IPS-18c (cell line): ENCODE results near the gene KCNIP4.

Experiments used
- H3K4me3 ChIP-seq: 2 replicates; pipeline ENCODE4 v1.7.0; 2013; ENCODE audit warnings: low read depth, mild to moderate bottlenecking, low read length, moderate library complexity; ENCODE audit not compliant: insufficient read depth
- H3K9me3 ChIP-seq: one replicate; pipeline ENCODE4 v1.6.1; 2013; ENCODE audit warnings: mild to moderate bottlenecking, low read length, moderate library complexity; ENCODE audit not compliant: control insufficient read depth, insufficient read depth

The KCNIP4 gene

GRCh38 chr4:21753084-21753760, 195.3 kb downstream of the KCNIP4 start:
- no peak overlapping the region for H3K4me3 ChIP-seq

DNA sequence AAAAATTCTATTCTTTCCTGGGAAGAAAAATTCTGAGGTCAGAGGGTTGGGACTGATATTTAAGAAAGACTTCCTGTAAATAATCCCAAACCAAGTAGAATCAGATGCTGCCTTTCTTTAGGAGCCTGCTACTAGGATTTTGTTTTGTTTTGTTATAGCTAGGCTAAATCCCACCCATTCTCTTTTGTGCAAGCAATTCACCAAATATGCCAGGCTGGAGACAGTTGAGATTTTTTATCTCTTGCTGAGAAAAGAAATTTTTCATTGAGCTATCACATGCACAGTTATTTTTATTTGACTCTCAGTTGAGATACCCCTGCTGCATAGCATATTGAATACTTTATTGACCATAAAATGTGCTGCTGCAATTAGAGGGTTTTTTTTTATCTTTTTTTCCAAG, 196.0 kb downstream of the KCNIP4 start:
- Histone ChIP-seq H3K9me3 (no peaks in the 10 kb centered on the region), H3K4me3 (no peak overlapping the region)

More at GRCh38 chr4:21753084-21753760, 195.3 kb downstream of the KCNIP4 start:
- no peaks in the 10 kb centered on the region for H3K9me3 ChIP-seq

DNA sequence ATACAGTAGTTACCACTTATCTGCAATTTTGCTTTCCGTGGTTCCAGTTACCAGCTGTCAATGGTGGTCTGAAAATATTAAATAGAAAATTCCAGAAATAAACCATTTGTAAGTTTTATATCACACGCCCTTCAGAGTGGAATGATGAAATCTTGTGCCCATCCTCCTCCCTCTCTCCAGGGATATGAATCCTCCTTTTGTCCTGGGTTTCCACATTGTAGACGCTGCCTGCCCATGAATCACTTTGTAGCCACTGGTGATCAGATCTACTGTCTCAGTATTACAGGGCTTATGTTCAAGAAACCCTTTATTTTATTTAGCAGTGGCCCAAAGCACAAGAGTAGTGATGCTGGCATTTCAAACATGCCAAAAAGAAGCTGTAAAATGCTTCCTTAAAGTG, 198.6 kb downstream of the KCNIP4 start:
- H3K4me3 ChIP-seq: no peak overlapping the region
- H3K9me3 ChIP-seq: no peaks in the 10 kb centered on the region

DNA sequence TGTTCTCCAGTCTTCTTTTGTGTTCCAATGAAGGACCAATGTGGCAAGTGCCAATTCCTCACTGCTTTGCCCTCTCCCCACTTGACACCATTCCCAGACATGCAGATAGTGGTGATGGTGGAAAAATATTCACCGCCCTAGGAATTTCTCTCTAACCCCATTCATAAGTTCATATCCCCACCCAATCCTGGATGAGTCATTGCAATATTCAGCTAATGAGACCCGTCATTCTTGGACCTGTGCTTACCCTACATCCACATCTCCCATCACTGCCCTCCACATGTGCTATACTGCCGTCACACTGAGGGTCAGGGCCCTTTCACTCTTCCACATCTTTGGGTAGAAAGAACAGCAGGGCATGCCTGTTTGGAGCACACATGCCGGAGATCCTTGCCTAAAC, 199.2 kb downstream of the KCNIP4 start:
- H3K9me3 ChIP-seq: no peaks in the 10 kb centered on the region
- H3K4me3 ChIP-seq: no peak overlapping the region

DNA sequence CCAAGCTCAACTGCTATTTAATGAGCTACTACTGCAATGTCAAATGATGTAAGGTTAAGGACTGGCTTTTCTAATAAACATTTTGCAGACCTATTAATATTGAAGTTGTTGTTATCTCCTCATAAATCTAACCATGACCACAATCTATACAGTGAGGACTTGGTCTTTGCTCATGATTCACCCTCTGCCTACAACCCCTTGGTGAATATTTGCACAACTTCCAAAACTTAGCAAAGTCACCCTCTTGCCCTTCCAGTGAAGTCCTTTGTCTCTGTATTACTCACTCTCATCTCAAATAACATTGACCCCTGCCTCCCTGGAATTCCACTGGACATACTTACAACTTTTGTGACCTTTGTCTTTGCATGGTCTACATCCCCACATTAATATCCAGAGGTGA, 204.5 kb downstream of the KCNIP4 start:
- Histone ChIP-seq H3K9me3 (no peaks in the 10 kb centered on the region), H3K4me3 (no peak overlapping the region)

- Histone ChIP-seq H3K4me3 (no peak overlapping the region), H3K9me3 (no peaks in the 10 kb centered on the region)
Observed at GRCh38 chr4:21742326-21742725, 206.2 kb downstream of the KCNIP4 start.

- Histone ChIP-seq H3K9me3 (no peaks in the 10 kb centered on the region), H3K4me3 (no peak overlapping the region)
Observed at GRCh38 chr4:21738821-21739220, 209.8 kb downstream of the KCNIP4 start.

DNA sequence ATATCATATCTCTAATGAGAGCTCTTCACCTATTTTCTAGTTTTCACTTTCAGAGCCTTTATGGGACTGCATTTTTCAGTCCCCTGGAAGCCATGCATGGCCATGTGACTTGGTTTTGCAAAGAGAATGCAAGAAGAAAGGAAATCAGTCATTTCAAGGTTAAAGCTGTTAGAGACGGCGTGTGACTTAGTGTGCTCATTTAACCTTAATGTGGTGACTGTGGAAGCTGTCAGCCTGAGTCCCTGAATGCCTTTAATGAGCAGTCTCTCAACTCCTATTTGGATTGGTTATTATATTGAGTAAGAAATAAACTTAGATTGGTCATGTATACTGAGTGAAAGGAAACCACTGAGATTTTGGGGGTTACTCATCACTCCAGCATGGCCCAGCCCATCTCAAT, 212.7 kb downstream of the KCNIP4 start:
- H3K9me3 ChIP-seq: no peaks in the 10 kb centered on the region
- no peak overlapping the region for H3K4me3 ChIP-seq

GRCh38 chr4:21733894-21734630, 214.5 kb downstream of the KCNIP4 start:
- H3K9me3 ChIP-seq: no peaks in the 10 kb centered on the region

GRCh38 chr4:21728304-21728703, 220.3 kb downstream of the KCNIP4 start:
- Histone ChIP-seq H3K4me3 (no peak overlapping the region), H3K9me3 (no peaks in the 10 kb centered on the region)

More at GRCh38 chr4:21733894-21734630, 214.5 kb downstream of the KCNIP4 start:
- H3K4me3 ChIP-seq: no peak overlapping the region

DNA sequence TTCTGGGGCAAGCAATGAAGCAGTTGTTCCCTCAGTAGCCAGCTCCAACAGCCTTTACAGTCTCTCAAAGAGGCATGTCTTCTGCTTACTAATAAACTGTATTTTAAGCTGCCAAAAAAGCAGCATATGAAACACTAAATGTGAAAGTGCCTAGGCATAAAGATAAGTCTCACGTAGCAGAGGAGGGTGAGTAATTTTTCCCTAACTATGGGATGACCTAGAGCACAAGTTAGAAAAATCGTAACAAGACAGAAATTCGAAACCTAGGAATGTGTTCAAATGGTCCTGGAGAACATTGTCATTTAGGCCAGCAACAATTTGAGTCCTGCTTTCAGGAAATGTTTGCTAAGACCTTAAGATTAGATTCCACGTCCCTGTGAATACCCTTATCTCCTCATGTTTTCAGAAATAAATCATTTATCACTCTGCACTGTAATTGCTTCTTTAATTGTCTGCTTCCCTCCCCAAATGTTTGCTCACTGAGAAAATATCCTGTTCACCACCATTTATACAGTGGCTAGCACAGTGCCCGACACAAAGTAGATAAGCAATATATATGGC, 222.2 kb downstream of the KCNIP4 start:
- no peak overlapping the region for H3K4me3 ChIP-seq
- H3K9me3 ChIP-seq: no peaks in the 10 kb centered on the region

- H3K9me3 ChIP-seq: no peaks in the 10 kb centered on the region
- H3K4me3 ChIP-seq: no peak overlapping the region
Observed at GRCh38 chr4:21722157-21722839, 226.3 kb downstream of the KCNIP4 start.

DNA sequence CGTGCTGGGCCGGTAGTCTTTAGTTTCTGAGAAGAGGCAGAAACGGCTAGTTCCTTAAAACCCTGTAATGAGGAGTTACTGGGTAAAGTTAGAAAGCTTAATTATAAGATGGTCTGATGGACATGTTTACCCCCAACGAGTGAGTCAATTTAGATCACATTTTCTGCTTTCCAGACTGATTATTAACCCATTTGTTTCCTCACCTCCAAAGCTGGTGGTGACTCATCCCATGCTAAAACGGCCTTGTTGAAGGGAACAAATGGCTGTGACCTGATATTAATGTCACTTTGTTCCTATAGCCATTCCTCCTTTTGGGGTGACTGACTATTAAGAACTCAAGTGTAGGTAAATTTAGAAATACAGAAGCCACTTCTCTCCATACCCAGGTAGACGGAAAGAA, 232.0 kb downstream of the KCNIP4 start:
- Histone ChIP-seq H3K9me3 (no peaks in the 10 kb centered on the region), H3K4me3 (no peak overlapping the region)

DNA sequence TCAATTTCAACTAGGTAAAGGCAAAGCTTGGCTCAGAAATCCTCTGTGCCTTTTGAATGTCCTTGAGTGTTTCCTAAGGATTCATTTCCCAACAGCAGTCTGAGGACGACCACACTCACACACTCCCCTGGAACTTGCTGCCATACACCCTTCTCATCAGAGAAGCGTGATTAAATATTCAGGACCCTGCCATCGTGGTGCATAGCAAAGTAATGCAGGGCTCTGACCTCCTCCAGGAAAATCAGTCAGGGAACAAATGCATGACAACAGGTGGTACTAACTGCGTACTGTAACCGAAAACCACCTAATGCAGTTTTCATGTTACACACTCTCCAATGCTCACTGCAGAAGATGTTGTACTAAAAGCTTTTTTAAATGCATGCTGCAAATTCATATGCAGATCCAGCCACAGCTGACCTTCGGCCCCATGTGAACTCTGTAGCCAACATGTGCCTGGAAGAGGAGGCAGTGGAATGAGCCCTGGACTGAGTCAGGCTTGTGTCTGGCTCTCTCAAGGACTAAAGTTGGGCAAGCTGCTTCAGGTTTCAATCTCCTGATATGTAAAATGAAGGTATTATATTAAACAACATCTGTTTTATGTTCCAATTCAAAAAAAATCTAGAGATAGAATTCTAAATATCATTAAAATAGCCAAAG, 238.3 kb downstream of the KCNIP4 start:
- no peaks in the 10 kb centered on the region for H3K9me3 ChIP-seq
- H3K4me3 ChIP-seq: no peak overlapping the region

GRCh38 chr4:21709761-21710160, 238.8 kb downstream of the KCNIP4 start:
- H3K4me3 ChIP-seq: no peak overlapping the region
- H3K9me3 ChIP-seq: no peaks in the 10 kb centered on the region

DNA sequence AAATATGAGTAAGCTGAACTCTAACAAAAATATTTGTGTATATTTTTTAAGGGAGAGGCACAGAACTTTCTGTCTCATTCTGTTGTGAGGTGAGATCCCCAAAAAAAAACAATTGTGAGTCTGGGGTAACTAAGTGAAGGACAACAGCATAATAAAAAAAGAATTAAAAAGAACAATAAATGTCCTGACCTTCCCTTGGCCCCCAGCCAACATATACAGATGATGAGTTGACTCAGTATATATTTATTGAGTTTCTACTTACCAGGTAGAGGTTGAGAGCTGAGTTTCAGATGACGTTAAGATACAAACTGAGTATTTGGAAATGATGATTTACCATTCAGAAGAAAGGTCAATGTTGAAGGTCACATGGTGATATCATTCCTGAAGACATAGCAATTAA, 239.5 kb downstream of the KCNIP4 start:
- Histone ChIP-seq H3K9me3 (no peaks in the 10 kb centered on the region), H3K4me3 (no peak overlapping the region)

- H3K4me3 ChIP-seq: no peak overlapping the region
- no peaks in the 10 kb centered on the region for H3K9me3 ChIP-seq
Observed at GRCh38 chr4:21699446-21699845, 249.1 kb downstream of the KCNIP4 start.
